ENCODE data around the gene DKKL1. TPM values are rescaled to one million over a fixed set of nuclear protein-coding genes. Genes with fewer than 3 reads are reported as not detected.

DKKL1 gene
- total RNA-seq, 1 donor from 2014 or later: 4.4 TPM

GRCh38 chr19:49389406-49389805 lies 25.7 kb downstream of the DKKL1 start:
- no peaks in the 10 kb centered on the region for H3K9me3 Mint-ChIP-seq (ENCODE audit: unreplicated experiment)
- DNase-seq (ENCODE audit: extremely low spot score, unreplicated experiment): no peak
- no peak overlapping the region for H3K4me3 Mint-ChIP-seq (ENCODE audit: unreplicated experiment)
- peaks cover 2% of the 10 kb centered on the region for H3K4me1 Mint-ChIP-seq (ENCODE audit: unreplicated experiment)
- TF ChIP-seq, protein P1, sequence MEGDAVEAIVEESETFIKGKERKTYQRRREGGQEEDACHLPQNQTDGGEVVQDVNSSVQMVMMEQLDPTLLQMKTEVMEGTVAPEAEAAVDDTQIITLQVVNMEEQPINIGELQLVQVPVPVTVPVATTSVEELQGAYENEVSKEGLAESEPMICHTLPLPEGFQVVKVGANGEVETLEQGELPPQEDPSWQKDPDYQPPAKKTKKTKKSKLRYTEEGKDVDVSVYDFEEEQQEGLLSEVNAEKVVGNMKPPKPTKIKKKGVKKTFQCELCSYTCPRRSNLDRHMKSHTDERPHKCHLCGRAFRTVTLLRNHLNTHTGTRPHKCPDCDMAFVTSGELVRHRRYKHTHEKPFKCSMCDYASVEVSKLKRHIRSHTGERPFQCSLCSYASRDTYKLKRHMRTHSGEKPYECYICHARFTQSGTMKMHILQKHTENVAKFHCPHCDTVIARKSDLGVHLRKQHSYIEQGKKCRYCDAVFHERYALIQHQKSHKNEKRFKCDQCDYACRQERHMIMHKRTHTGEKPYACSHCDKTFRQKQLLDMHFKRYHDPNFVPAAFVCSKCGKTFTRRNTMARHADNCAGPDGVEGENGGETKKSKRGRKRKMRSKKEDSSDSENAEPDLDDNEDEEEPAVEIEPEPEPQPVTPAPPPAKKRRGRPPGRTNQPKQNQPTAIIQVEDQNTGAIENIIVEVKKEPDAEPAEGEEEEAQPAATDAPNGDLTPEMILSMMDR (IDR thresholded peaks at IDR 0.05): no peak
- H3K36me3 Mint-ChIP-seq (ENCODE audit: unreplicated experiment): no peaks in the 10 kb centered on the region
- H3K27me3 Mint-ChIP-seq (ENCODE audit: unreplicated experiment): peaks cover 9% of the 10 kb centered on the region
- no peak overlapping the region for H3K27ac Mint-ChIP-seq (ENCODE audit: unreplicated experiment)

DNA sequence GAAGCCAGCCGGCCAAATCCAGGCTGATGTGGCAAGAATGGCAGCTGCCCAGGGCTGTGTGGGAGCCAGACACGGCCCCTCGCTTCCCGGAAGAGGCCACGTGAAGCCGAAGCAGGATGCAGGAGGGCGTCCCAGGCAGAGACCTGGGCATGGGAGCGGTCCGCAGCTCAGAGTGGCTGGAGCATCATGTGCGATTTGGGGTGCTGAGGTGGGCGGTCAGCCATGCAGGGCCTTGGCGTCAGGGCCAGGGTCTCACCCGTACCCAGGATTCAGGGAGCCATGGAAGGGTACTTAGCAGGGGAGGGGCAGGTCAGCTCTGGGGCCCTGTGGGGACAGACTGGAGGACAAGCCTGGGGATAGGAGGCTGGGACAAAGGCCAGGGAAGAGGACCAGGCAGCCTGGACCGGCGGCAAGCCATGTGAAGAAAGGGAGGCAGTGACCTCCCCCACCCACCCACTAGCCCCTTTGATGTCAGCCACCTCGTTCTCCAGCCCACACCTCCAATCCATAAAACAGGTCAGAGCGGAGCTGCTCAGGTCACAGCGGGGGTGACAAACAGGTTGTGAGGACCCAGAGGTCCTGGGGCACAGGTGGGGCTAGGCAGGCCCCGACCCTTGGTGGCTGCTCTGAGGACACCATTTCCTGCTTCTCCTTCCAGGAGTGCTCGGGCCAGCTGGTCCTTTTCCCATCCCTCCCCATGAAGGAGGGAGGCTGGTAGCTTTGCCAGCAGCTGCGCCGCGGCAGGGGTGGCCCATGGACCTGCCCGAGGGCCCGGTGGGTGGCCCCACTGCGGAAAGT lies 26.7 kb downstream of the DKKL1 start:
- Mint-ChIP-seq H3K4me1 (ENCODE audit: unreplicated experiment) (peaks cover 2% of the 10 kb centered on the region), H3K9me3 (ENCODE audit: unreplicated experiment) (no peaks in the 10 kb centered on the region), H3K36me3 (ENCODE audit: unreplicated experiment) (no peaks in the 10 kb centered on the region), H3K27me3 (ENCODE audit: unreplicated experiment) (peaks cover 9% of the 10 kb centered on the region), H3K4me3 (ENCODE audit: unreplicated experiment) (no peak overlapping the region), H3K27ac (ENCODE audit: unreplicated experiment) (no peak overlapping the region)
- TF ChIP-seq, protein P1 (IDR thresholded peaks at IDR 0.05): no peak
- no peak for DNase-seq (ENCODE audit: extremely low spot score, unreplicated experiment)

DNA sequence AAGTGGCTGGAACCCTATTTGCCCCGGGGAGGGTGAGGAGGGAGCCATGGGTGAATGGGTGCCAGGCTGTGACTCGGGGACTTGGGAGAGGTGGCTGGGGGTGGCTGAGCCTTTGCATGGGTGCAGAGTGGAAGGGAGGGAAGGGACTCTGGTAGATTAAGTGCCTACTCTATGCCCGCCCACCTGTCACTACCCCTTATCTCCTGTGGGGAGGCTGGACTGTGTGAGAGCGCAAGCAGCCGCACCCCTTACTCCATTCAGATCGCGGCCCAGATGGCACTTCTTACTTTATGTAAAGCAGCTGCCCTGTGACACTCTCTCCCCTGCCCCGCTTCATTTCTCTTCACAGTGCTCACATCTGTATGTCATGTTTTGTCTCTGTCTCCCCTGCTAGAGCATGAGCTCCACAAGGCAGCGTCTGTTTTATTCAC lies 27.3 kb downstream of the DKKL1 start:
- Mint-ChIP-seq H3K36me3 (ENCODE audit: unreplicated experiment) (no peaks in the 10 kb centered on the region), H3K4me3 (ENCODE audit: unreplicated experiment) (no peak overlapping the region), H3K9me3 (ENCODE audit: unreplicated experiment) (no peaks in the 10 kb centered on the region), H3K27ac (ENCODE audit: unreplicated experiment) (no peak overlapping the region), H3K4me1 (ENCODE audit: unreplicated experiment) (peaks cover 2% of the 10 kb centered on the region), H3K27me3 (ENCODE audit: unreplicated experiment) (peaks cover 9% of the 10 kb centered on the region)
- no peak for DNase-seq (ENCODE audit: extremely low spot score, unreplicated experiment)
- TF ChIP-seq, protein P1 (IDR thresholded peaks at IDR 0.05): no peak

DNA sequence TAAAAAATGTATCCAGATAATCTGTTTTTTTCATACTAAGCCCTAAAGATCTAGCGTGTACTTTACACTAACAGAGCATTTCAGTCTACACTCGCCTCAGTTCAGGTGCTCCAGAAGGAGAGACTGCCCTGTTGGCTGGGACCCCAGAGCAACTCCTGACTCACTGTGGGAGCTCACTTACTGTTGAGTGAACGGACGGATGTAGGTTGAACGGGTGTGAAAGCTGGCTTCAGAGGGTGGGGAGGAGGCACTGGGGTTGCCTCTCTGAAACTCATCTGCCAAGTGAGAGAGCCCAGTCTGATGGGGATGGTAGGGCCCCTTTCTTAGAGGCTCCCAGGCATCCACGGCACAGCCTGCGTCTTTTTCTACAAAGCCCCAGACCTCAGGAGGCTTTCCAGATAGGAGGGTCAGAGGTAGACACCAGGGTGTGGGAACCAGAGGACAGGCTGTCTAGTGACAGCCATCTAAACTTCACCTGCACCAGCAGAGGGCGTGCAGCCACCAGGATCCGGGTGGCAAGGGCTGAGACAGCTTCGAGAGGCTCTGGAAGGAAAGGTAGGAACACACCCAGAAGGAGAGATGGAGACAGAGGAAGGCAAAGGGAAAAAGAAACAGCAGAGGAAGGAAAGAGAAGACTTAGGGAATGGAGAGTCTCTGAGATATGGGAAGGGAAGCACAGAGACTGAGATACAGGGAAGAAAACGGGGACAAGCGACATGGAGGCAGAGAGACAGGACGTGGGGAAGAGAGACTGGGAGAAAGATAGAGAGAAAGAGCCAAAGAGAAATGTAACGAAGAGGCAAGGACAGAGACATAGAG lies 28.1 kb downstream of the DKKL1 start:
- Mint-ChIP-seq H3K4me1 (ENCODE audit: unreplicated experiment) (peaks cover 2% of the 10 kb centered on the region), H3K27me3 (ENCODE audit: unreplicated experiment) (peaks cover 12% of the 10 kb centered on the region), H3K36me3 (ENCODE audit: unreplicated experiment) (no peaks in the 10 kb centered on the region), H3K9me3 (ENCODE audit: unreplicated experiment) (no peaks in the 10 kb centered on the region), H3K4me3 (ENCODE audit: unreplicated experiment) (no peak overlapping the region), H3K27ac (ENCODE audit: unreplicated experiment) (no peak overlapping the region)
- TF ChIP-seq, protein P1 (IDR thresholded peaks at IDR 0.05): peak; percentile 91
- DNase-seq (ENCODE audit: extremely low spot score, unreplicated experiment): peak; percentile 90

- H3K9me3 Mint-ChIP-seq (ENCODE audit: unreplicated experiment): no peaks in the 10 kb centered on the region
- TF ChIP-seq, protein P1 (IDR thresholded peaks at IDR 0.05): no peak
- H3K27ac Mint-ChIP-seq (ENCODE audit: unreplicated experiment): no peak overlapping the region
- H3K4me1 Mint-ChIP-seq (ENCODE audit: unreplicated experiment): peaks cover 2% of the 10 kb centered on the region
- peaks cover 16% of the 10 kb centered on the region for H3K27me3 Mint-ChIP-seq (ENCODE audit: unreplicated experiment)
- DNase-seq (ENCODE audit: extremely low spot score, unreplicated experiment): no peak
- H3K36me3 Mint-ChIP-seq (ENCODE audit: unreplicated experiment): no peaks in the 10 kb centered on the region
- H3K4me3 Mint-ChIP-seq (ENCODE audit: unreplicated experiment): no peak overlapping the region
Observed at GRCh38 chr19:49393881-49394280, 30.2 kb downstream of the DKKL1 start.
